Iris pigment epithelial cell (primary cell): ENCODE results near the gene CYBC1.

Source experiments
- DNase-seq: peaks from one replicate; pipeline ENCODE4 v3.0.0-alpha.2; 2011; ENCODE audit warnings: low read depth

CYBC1 gene

DNA sequence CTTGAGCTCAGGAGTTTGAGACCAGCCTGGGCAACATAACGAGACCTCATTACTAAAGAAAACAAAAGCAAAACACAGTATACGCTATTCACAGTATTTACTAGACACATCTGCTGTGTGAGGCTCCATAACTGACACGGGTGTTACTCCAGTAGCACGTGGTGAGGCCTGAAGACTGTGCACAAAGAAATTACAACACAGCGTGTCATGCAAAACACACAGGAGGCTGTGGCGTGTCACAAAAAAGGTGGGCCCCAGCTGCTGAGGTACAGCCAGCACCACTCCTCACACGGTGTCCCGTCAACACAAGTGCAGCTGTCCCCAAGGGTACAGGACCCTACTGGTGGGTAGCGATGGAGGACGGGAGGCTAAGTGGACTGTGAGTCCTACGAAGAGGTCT is 2.7 kb downstream of the CYBC1 start:
- no peak for DNase-seq

DNA sequence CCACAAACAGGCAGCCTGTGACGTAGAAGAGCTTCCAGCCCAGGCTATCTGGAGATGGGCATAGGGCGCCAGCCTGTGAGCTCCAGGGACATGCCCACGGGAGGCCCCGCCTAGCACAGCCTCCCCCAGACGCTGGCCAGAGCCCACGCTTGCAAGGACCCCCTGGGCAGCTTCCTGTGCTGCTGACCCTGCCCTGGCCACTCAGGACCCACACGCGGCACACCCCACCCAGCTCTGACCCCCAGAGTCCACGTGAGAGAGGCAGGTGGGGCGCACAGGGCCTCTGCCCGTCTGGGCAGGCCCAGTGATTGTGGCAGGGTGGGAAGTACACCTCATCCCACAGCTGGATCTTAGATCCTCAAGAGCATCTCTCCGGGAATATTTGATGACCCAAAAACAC is 3.9 kb downstream of the CYBC1 start:
- DNase-seq = no peak

DNA sequence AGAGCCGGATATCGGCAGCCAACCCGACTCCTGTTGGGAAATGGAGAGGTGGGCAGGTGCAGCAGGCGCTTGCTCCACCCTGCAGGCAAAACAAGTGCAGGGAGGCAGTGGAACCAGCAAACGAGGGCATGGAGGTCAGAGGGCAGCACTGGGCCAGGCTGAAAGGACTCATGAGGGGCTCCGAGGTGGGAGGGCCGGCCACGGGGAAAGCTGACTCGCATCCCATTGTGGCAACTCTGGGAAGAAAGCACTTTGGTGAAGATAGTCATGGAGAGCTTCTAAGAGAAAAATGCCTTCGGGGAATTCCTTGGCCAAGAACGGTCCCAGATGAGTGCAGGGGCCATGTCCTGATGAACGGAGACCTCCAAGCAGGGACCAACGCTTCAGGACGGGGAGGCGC is 4.4 kb downstream of the CYBC1 start:
- DNase-seq = no peak

DNA sequence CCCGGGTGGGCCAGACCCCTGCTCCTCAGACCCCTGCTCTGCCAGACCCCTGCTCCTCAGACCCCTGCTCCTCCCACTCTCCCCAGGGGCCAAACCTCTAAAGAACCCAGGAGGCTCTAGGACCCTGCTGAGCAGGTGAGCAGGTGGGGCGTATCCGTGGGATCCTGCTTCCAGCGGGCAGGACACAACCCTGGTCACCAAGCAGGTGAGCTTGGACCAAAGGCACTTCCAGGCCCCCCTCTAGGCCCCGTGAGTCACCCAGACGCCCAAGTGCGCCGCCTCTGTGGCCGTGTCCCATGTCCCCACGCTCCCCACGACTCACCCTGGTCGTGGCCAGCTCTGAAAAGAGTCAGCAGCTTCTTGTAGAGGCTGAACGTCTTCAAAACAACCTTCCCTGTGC is 5.0 kb downstream of the CYBC1 start:
- no peak for DNase-seq

DNA sequence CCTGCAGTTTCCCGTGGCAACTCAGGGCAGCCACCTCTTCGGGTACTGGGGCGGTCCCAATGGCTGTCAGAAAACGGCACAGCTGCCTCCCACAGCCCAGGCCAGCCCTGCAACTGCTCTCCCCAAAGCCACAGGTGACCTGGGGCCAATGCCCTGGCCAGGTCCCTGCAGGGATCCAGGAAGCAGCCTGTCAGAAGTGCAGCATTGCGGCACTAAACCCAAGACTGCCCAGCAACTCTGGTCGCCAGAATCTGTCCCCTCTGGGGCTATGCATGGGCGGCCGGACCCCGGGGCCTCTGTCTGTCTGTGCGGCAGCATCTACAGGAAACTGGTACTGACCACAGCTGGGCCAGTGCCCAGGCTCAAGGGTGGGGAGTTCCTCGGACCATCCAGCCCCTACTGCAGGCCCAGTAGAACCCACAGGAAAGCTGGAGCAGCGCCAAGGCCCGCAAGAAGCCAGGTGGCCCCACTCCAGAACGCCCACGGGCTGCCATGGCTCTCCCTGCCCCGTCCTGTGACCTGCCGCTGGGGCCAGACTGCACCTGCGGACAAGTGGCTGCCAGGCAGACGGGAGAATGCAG is 5.5 kb downstream of the CYBC1 start:
- DNase-seq = no peak

DNA sequence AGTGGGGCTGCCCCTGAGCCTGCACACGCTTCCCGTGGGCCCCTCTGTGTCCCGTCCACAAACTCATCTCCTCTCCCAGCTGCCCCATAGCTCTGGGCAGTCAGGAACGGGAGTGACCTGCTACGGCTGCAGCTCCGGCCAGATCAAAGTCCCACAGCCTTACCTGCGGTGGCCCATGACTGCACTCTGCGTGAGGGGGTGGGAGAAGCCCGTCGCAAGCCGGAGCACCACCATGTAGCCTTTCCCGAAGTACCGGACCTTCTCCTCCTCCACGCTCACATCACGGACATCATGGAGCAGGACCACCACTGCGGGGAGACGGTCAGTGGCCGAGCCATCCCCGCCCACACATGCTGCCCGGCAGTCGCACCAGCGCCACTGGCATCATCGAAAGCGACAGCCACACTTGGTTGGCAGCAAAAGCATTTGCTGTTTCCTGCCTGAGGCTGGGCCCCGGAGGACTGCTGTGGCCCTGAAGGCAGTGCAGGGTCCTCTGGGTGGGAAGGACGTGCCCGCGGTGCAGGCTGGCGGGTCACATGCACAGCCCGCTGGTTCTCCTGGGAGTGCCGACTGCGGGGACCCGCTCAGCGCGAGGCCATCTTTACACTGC is 6.2 kb downstream of the CYBC1 start:
- DNase-seq = no peak

DNA sequence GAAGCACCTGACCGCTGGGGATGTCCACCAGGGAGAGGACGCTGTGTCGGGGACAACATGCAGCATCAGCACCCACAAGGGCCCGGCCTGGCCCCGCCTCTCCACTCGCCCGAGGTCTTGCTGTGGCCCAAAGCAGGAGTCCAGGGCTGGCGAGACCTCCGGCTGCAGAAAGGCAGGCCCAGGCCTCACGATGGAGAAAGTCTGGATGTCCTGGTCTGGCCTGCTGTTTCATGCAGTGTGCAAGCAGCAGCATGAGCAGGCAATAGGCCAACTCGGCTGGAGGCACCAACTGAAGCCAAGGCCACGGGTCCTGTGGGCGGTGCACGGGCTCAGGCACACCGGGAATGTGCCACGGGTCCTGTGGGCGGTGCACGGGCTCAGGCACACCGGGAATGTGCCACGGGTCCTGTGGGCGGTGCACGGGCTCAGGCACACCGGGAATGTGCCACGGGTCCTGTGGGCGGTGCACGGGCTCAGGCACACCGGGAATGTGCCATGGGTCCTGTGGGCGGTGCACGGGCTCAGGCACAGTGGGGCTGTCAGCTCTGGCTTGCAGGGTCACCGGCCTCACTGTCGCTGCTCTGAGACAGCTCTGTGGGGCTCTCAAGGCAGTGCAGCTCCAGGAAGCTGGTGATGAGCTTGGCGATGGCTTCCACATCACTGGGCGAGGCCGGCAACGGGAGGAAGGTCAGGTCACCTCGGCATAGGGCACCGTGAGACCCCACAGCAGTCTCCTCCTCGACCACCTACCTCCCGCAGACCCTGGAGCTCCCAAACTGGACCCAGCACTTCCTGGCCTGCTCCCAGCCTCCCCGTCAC is 6.9 kb downstream of the CYBC1 start:
- no peak for DNase-seq

DNA sequence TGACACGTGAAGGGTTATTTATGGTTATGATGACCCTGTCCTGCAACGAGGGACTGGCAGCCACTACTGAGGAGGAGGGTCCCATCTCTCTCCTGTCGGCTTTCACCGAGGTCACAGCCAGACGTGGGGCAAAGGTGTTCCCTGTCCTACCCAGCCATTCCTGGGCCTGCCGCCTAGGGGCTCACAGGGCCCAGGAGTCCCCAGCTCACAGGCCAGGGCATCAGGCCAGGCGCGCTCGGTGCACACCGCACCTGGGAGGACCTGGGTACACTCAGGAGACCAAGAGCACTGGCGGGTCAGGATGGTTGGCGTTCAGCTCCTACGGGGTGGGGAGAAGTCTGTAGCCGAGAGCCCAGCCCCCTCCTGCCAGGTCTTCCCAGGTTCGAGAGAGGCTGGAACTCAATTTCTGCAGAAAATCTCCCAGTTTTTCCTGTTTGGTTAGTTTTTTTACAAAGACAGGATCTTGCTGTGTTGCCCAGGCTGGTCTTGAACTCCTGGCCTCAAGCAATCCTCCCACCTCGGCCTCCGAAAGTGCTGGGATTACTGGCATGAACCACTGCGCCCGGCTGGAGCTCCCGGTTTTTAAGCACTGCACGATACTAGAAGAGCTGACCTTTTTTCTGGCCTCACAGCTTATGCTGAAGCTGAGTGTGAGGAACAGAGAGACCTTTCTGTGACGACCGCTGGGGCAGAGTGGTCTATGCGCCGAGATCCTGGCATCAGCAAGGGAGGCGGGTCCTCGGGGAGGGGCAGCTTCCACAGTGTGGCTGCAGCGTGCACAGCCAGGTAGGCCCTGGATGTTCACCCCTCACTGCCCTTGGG is 7.7 kb downstream of the CYBC1 start:
- no peak for DNase-seq

DNA sequence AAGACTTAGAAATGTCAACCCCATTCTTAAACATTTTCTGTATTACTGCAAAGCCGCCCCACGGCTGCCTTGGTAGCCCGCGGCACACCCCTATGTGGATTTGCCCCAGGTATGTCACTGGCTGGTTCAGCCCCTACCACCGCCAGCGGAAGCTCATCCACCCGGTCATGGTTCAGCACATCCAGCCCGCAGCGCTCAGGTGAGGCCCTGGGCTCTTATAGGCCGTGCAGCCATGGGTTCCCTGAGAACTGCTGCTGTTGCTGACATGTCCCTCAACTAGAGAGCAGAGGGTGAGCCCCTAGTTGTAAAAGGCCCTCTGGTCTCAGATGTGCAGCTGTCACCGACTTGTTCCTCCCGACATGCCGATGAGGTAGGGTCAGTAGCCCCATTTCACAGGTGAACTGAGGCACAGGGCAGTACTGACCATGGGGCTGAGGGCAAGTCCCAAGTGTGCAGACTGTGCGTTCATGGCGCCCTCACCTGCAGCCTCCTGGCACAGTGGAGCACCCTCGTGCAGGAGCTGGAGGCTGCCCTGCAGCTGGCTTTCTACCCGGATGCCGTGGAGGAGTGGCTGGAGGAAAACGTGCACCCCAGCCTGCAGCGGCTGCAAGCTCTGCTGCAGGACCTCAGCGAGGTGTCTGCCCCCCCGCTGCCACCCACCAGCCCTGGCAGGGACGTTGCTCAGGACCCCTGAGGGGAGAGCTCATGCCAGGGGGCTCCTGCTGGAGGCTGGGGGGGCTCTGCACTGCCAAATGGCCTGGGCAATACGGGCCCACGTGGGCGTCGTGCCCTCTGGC is 8.7 kb downstream of the CYBC1 start:
- no peak for DNase-seq

DNA sequence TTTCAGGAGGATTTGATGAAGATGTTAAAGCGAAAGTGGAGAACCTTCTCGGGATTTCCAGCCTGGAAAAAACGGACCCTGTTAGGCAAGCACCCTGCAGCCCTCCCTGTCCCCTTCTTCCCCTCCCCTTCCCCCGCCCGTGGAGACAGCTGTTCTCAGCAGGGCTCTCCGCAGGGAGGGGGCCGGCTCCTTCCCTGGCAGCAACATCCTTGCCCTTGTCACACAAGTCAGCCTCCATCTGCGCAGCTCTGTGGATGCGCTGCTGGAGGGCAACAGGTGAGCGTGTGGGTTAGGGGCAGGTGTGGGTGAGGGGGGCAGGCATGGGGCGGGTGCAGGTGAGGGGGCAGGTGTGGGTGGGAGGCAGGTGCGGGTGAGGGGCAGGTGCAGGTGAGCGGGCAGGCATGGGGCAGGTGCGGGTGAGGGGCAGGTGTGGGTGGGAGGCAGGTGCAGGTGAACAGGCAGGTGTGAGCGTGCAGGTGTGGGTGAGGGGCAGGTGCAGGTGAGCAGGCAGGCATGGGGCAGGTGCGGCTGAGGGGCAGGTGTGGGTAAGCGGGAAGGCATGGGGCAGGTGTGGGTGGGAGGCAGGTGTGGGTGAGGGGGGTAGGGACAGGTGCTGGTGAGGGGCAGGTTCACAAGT is 9.4 kb downstream of the CYBC1 start:
- no peak for DNase-seq

DNA sequence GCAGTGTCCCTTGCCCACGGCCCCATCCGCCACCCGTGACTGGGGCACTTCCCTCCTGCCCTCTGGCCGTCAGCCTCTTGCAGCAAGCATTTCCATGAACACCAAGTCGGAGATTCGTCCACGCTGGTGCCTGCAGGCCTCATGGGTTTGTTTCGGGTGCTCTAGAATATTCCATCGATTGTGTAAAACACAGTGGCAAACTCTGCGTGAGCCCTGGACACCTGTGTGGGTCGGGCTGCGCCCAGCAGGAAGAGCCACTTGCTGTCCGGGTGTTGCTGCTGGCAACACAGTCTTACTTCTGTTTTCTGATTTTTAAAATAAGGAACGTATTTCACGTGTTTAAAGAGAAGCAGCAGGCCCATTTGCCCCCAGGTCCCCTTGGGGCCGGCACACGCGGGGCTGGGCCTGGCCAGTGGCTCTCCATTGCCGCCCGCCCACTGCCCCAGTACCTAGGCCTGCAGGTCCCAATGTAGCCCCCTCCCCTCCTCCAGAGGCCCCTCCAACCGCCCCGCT is 10.0 kb downstream of the CYBC1 start:
- DNase-seq = no peak

DNA sequence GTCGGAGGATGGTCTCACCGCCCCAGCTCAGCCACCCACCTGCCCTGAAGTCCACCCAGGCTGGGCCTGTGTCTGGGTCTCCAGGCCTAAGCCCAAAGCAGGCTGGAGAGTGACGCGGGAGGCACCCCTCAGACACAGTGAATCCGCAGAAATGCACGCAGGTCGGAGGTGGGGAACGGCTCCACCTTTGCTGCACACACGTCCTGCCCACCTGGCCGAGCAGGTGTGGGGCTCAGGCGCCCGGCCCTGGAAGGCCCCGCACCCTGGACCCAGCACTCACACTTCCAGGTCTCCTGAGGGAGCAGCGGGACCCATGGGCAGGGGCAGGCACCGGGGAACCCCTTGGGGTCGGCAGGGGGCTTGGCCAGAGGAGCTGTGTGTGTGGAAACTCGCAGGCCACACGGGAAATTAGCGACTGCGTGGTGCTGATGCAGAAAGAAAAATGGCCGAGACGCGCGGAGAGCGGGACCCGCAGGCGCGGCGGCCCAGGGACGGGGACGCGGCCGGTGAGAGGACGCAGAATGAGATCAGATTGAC is 10.7 kb downstream of the CYBC1 start:
- DNase-seq = no peak

DNA sequence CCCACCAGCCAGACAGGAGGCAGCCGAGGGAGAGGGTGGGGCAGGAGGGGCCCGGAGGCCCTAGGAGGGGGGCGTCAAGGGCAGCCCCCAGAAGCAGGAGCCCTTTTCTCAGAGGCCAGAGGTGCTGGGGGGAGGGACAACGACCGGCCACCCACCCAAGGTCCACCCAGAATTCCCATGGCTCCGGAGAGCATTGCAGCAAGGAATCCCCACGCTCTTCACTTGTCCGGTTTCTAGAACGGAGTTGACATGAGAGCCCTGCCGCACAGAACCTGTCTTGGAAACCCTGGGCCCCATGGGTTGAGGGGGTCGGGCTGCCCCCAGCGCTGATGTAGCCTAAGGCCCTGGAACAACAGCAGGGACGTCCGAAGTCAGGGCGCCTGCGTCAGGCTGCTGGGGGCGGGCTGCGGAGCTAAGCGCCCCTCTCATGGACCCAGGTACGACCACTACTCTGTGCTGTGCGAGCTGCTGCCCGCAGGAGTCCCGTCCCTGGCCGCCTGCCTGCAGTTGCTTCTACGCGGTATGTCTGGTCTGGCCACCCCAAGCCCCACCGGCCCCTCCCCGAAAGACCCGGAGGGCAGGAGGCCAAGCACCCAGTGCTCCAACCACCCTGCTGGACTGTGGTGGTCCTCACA is 11.2 kb downstream of the CYBC1 start:
- no peak for DNase-seq

DNA sequence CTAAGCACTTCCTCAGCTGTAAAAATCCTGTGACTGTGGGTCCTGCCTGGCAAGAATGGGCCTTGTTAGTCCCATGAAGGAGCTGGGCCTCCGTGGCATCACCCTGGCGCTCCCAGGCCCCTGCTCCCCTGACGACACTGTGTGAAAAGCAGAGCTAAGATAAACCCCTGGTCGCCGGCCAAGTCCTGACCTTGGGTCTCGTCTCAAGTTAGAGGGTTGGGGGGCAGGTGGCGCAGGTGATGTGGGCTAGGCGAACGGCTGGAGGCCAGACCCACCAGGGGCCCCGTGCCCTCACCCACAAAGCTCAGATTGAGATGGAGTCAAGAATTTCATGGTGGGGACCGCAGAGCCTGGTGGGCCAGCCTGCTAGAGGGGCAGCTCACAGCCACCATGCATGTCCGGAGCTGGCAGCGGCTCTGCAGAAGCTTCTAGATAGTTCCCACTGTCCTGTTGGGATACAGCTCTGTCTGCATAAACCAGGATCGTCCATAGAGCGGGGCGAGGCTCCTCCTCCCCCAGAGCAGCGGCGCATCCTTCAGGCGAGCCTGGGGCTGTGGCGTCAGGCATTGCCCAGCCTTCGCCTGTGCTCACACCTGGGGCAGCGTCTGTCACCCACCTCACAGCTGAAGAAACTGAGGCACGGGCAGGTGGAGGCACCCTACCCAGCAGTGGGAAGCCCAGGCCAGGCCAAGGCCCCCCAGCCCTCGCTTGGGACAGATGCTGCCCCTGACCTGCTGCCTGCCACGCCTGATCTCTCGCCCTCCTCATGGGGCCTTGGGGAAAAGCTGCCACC is 12.0 kb downstream of the CYBC1 start:
- DNase-seq = no peak

DNA sequence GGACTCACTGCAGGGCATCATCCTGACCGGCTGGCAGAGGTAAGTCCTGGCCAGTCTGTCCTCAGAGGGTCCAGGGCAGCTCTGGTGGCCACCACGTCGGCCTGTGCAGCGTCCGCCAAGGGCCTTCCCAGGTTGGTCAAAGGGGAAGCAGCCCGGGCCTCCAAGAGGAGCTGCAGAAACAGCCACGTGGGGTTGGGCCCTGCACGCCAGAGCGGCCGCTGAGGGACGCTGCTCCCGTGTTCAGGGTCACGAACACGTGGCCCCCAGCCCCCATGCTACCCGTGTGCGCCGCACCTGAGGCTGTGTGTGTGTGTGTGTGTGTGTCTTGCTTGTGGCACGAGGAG is 13.3 kb downstream of the CYBC1 start:
- DNase-seq = no peak

DNA sequence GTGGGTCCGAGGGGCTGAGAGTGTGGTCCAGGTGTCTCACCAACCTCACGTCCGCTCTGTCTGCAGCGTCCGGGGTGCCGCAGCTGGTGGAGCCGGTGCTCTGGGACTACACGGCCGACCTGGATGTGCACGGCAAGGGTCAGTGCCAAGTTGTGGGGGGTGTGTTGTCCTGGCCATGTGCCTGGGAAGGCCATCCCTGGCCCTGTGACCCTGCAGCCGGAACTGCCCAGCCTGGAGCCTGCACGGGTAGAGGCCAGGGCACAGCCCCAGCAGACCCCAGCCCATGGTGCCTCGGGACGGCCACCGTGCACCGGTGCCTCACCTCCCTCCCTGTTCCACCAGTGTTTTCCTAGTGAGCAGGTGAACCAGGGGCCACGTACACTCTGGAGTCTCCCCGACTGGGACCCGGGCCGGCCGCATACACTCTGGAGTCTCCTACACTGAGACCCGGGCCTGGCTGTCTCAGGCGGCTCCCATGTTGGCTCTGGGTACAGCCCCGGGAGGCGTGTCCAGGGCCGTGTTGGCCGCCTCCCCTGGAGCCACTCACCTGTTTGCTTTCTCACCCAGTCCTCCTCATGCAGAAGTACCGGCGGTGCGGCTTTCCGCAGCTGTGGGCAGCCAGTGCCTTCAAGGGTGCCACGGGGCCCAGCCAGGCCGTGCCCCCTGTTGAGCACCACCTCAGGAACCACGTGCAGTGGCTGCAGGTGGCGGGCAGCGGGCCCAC is 13.8 kb downstream of the CYBC1 start:
- no peak for DNase-seq

DNA sequence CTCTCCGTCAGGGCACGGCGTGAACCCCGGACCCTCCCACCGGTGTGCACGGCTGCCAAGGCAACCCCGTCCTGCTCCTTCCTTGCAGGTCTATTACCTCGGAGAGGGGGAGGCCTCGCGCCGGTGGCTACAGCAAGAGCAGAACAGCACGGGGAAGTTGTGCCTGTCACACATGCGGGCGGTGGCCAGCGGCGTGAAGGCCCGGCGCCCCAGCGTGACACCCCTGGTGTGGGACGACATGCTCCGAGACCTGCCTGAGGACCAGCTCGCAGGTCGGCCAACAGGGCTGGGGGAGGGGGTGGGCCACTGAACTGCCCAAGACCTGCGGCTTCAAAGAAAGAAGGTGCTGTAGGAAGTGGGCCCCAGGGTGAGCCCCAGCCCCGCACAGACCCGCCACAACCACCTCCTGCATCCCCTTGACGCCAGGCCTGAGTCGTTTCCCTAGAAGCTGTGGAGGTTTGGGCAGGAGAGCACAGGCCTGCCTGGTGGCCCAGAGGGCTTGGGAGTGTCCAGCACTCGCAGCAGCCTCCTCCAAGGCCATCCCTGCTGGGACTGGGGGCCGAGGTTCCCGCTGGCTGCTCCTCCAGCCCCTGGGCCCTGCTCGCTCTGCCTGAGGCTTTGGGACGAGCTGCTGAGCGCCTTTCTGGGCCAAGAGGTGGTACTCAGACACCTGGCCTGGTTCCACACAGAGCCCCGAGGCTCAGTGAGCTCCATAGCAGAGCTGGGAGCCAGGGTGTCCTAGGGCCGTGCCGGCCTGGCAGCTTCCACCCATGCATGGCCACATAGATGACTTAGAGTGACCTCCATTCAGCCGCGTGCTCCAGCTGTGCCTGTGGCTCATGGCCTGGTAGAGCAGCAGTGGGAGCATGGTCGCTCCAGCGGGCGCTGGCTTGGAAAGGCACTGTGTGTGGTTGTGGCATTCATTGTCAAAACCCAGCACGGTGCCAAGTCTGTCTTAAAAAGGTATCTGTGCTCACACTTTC is 14.7 kb downstream of the CYBC1 start:
- DNase-seq = no peak

DNA sequence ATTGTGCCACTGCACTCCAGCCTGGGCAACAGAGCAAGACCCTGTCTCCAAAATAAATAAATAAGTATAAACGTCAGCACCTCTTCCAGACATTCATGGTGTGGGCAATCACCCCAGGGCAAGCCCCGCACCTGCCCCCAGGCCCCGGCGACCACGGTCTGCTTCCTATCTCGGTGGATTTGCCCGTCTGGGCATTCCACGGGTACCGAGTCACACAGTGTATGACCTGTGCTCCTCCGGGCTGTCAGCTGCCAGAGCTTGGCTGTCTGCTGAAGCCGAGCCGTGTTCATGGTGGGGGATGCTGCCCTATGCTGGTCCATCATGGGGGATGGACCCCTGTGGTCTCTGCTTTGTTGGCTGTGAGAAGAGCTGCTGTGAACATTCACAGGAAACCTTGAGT is 15.4 kb downstream of the CYBC1 start:
- DNase-seq = peak; percentile 43
